GM12864 (cell line): ENCODE data around the gene BTG1.
"Not testable (repeated sequence)": the region's sequence is repeated elsewhere in the genome, so short reads cannot be mapped to it uniquely, and the experiment has no call there.

Experiments used
- DNase-seq: peaks from one replicate; pipeline ENCODE4 v3.0.0-alpha.2; 2011; ENCODE audit warnings: low read depth
- H3K4me3 ChIP-seq: 2 replicates; pipeline ENCODE4 v1.5.1; 2011; ENCODE audit warnings: mild to moderate bottlenecking, low read depth, low read length, control low read depth
- TF ChIP-seq, protein P1 (sequence below): IDR thresholded peaks from 2 replicates; pipeline ENCODE4 v1.5.1; 2011; ENCODE audit warnings: low read depth, mild to moderate bottlenecking, moderate library complexity, low read length, control low read depth, inconsistent platforms; ENCODE audit errors: missing control alignments

Gene BTG1

DNA sequence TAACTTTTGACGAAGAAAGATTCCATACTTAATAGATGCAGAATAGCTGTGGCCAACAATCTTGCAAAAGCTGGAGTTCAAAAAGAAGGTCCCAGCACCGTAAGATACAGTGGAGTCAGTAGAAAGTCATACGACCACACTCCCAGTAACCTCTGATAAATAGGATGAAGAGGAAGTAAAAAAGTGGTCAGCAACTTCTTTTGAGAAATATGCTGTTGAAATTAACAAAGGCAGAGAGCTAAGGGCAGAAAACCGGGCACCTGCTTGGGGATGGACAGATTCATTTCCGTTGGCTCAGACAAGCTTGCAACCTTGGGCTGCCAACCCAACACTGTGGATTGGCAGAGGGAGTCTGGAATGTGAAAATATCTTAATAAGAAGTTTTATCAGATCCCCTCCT is 40.0 kb downstream of the BTG1 start:
- TF ChIP-seq, protein P1, sequence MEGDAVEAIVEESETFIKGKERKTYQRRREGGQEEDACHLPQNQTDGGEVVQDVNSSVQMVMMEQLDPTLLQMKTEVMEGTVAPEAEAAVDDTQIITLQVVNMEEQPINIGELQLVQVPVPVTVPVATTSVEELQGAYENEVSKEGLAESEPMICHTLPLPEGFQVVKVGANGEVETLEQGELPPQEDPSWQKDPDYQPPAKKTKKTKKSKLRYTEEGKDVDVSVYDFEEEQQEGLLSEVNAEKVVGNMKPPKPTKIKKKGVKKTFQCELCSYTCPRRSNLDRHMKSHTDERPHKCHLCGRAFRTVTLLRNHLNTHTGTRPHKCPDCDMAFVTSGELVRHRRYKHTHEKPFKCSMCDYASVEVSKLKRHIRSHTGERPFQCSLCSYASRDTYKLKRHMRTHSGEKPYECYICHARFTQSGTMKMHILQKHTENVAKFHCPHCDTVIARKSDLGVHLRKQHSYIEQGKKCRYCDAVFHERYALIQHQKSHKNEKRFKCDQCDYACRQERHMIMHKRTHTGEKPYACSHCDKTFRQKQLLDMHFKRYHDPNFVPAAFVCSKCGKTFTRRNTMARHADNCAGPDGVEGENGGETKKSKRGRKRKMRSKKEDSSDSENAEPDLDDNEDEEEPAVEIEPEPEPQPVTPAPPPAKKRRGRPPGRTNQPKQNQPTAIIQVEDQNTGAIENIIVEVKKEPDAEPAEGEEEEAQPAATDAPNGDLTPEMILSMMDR, result no peak
- no peak for DNase-seq
- H3K4me3 ChIP-seq, result no peak overlapping the region

DNA sequence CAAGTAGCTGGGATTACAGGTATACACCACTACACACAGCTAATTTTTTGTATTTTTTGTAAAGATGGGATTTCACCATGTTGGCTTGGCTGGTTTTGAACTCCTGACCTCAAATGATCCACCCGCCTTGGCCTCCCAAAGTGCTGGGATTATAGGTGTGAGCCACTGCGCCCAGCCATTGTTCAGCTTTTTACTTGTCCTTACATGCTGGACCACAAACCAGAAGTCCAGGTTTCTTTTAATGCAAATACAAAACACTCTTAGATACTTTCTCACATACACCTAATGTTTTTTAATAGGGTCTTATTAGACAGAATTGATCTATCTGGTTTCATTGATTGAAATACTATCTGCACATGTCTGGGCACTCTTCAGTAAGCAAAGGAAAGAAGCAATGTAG is 40.5 kb downstream of the BTG1 start:
- H3K4me3 ChIP-seq, result no peak overlapping the region
- TF ChIP-seq, protein P1, result no peak
- no peak for DNase-seq

DNA sequence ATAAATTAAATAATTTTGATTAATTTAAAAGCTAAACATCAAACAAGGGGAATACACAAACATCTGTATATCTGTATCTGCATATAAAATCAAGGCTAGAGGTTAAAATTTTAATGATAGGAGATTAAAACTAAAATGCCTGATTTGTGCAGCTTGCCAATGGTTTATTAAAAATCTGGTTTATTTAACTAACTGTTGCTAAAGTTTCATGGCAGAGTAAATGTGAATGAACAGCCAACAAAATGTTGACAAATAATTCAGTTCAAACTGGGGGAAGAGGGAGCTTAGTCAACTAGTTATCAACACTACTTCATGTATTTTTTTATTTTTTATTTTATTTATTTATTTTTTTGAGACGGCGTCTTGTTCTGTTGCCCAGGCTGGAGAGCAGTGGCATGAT is 43.0 kb downstream of the BTG1 start:
- TF ChIP-seq, protein P1, result no peak
- H3K4me3 ChIP-seq, result no peak overlapping the region
- no peak for DNase-seq

DNA sequence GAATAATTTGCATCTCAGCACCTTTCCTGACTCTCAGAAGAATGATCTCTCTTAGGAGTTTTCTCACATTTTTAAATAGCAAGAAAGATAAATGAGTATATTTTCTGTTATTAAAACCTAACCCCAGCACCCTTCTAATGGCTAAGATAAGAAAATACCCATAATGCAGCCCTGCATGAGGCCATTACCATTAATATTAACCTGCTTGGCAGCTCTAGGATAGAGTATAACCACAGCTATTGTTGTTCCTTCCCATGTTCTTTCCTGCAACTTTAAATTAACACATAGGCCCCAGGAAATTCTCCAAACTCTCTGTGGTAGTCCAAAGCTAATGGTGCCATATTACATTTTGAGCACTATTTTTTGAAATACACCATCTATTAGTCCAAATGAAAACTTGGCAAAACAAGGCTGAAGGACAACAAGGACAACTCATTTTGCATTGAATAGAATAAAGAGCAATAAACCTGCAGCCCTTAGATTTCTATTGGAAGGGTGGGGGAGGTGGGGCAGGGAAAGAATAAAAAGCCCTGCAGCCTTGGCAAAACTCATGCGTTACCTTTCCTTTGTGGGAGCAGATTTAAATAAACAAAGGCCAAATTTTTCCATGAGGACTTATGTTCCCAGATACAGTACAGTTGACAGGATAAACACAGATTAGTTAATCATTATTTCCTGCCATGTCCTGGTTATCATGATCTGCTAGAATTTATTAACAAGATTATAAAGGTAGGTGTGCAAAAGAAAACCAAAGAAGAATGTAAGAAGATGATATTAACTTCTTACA is 46.9 kb downstream of the BTG1 start:
- DNase-seq, result no peak
- H3K4me3 ChIP-seq, result no peak overlapping the region
- TF ChIP-seq, protein P1, result no peak

DNA sequence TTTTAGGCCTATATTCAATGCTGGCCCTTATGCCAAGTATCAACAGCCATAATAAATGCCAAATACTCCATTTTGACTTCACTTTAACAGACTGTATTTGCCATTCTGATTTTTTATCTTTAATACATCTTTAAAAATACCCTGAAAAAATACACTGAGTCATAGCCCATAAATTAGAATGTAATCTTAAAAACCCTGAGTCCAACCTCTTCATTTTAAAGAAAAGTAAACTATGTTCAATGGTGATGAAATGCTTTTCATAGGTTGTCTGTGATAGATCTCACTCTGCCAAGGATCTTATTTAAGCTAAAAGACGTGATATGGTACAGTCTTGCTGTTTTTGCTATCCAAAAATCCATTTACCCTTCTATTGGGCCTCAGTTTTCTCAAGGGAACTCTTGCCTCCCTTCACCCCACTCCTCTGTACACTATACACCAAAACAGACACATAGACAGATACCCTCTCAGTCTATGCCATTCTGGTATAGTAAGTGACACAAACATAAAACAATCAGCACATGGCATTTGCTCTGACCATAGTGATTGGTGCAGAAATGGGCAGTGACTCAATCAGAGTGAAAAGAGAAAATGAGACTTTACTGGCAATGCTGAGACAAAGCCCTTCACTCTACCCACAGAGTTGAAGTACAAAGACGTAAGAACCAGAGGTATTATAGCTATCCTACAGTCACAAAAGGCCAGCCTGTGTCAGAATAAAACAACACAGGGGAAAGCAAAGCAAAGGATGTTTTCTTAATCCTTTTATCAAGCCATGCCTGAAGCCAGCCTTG is 49.1 kb downstream of the BTG1 start:
- no peak for DNase-seq
- no peak overlapping the region for H3K4me3 ChIP-seq
- TF ChIP-seq, protein P1, result no peak

DNA sequence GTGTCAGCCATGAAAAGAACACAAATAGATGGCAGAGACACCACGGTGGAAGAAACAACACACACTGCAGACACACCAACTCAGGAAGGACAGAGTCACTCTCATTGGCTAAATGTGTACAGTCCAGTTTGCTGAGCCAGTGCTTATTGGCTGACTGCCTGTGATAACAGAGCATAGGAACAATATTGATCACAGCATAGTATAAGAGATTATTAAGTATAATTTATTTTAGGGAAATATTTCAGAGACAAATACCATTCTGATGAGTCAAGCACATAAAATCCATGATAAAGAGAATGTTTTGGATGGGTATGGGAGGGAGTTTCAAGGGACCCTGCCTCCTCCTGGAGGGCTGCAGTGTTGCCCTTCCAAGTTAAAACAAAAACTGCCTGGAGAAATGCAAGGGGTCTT is 50.9 kb downstream of the BTG1 start:
- no peak overlapping the region for H3K4me3 ChIP-seq
- TF ChIP-seq, protein P1, result no peak
- no peak for DNase-seq

DNA sequence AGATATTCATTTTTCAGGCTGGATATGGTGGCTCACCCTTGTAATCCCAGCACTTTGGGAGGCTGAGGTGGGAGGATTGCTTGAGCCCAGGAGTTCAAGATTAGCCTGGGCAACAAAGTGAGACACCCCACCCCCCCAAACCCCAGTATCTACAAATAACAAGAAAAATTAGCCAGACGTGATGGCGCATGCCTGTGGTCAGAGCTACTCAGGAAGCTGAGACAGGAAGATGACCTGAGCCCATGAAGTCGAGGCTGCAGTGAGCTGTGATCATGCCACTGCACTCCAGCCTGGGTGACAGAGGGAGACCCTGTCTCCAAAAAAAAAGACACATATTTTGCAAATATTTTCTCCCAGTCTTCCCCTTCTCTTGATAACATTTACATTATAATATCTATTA is 51.3 kb downstream of the BTG1 start:
- H3K4me3 ChIP-seq, result not testable (repeated sequence)
- DNase-seq, result peak; percentile 38
